Ishikawa (cell line): ENCODE results near the gene CHD8.

Source experiments
- CEBPB ChIP-seq: IDR thresholded peaks from 2 replicates; pipeline ENCODE4 v1.6.1; 2012
- CREB1 ChIP-seq: IDR thresholded peaks from 2 replicates; pipeline ENCODE4 v1.6.1; 2012; ENCODE audit warnings: low read depth
- EGR1 ChIP-seq: IDR thresholded peaks from 2 replicates; pipeline ENCODE4 v1.6.1; 2012
- EP300 ChIP-seq: IDR thresholded peaks from 2 replicates; pipeline ENCODE4 v1.6.1; 2012; ENCODE audit warnings: borderline replicate concordance
- MAX ChIP-seq: IDR thresholded peaks from 2 replicates; pipeline ENCODE4 v1.6.1; 2012
- RAD21 ChIP-seq: IDR thresholded peaks from 2 replicates; pipeline ENCODE4 v1.6.1; 2012; ENCODE audit warnings: low read depth
- REST ChIP-seq: IDR thresholded peaks from 2 replicates; pipeline ENCODE4 v1.6.1; 2012; ENCODE audit warnings: low read depth, mild to moderate bottlenecking
- TAF1 ChIP-seq: IDR thresholded peaks from 2 replicates; pipeline ENCODE4 v1.6.1; 2012; ENCODE audit warnings: low read depth, mild to moderate bottlenecking
- TCF12 ChIP-seq: IDR thresholded peaks from 2 replicates; pipeline ENCODE4 v1.6.1; 2012; ENCODE audit warnings: low read depth
- USF1 ChIP-seq: IDR thresholded peaks from 2 replicates; pipeline ENCODE4 v1.6.1; 2012
- ZBTB7A ChIP-seq: IDR thresholded peaks from 2 replicates; pipeline ENCODE4 v1.6.1; 2012; ENCODE audit warnings: low read depth

GRCh38 chr14:21428930-21429329 is 27.0 kb downstream of the CHD8 start:
- TF ChIP-seq REST (no peak), CREB1 (no peak), CEBPB (no peak), RAD21 (no peak), MAX (no peak), ZBTB7A (no peak), EP300 (no peak), TCF12 (no peak), USF1 (no peak), EGR1 (no peak), TAF1 (no peak)
